ENCODE data around the gene NSL1.
"Not testable (repeated sequence)": the region's sequence is repeated elsewhere in the genome, so short reads cannot be mapped to it uniquely, and the experiment has no call there.

The NSL1 gene

GRCh38 chr1:212749821-212750535, 41.6 kb downstream of the NSL1 start:
- peak; percentile 66 for DNase-seq (ENCODE audit: low spot score)

GRCh38 chr1:212746546-212746945, 45.0 kb downstream of the NSL1 start:
- DNase-seq (ENCODE audit: low spot score): no peak

- no peak for DNase-seq (ENCODE audit: low spot score)
These were observed 46.3 kb downstream of the NSL1 start for GRCh38 chr1:212745303-212745702.

DNA sequence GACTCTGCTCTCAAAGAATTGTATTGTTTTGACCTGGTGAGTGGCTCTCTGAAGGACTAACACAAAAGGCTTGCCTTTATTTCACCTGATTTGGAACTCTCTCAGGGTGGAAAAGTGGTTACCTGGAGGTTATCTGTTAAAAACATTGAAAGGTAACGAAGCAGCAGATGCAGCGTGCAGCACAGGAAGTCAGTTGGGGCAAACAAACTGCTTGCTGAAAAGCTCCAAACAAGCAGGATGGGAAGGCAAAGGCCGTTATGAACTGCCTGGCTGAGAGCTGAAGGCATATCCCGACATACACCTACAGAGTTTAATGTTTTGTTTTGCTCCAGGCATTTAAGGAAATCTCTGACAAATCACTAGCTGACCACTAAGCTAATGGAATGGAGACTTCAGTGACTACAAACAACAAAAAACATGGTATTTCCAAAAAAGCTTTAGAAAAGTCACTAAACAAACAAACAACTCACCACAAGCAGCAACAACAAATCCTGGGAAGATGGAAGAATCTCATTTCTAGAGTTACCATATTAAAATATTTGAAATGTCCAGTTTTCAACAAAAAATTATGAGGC, 47.6 kb downstream of the NSL1 start:
- no peak for DNase-seq (ENCODE audit: low spot score)

DNA sequence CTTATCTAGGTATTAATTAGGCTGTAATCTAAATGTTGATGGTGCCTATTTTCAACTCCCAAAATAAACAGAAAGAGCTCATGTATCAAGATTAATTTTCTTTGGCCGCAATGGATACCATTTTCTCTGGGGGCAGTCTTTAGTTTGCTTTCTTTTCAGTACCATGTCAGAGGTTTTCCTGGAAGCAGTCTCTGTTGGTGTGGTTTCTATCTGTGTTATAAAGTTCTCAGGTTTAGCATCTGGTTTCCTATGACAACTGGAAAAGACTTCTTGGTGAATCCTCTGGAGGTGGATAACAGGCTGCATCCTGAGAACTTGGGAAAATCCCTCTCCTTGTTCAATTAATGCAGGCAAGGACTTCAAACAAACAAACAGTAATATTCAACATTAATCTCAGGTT, 53.2 kb downstream of the NSL1 start:
- no peak for DNase-seq (ENCODE audit: low spot score)

- no peak for DNase-seq (ENCODE audit: low spot score)
These were observed 54.0 kb downstream of the NSL1 start for GRCh38 chr1:212737559-212737958.

DNA sequence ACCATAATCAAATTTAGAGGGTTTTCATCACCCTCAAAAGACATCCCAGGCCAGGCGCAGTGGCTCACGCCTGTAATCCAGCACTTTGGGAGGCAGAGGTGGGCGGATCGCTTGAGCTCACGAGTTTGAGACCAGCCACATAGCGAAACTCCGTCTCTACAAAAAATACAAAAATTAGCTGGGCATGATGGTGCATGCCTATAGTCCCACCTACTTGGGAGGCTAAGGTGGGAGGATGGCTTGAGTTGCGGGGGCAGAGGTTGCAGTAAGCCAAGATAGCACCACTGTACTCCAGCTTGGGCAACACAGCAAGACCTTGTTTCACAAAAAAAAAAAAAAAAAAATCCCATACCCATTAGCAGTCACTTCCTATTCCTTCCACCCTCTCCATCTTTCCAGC, 58.5 kb downstream of the NSL1 start:
- DNase-seq (ENCODE audit: low spot score): no peak

DNA sequence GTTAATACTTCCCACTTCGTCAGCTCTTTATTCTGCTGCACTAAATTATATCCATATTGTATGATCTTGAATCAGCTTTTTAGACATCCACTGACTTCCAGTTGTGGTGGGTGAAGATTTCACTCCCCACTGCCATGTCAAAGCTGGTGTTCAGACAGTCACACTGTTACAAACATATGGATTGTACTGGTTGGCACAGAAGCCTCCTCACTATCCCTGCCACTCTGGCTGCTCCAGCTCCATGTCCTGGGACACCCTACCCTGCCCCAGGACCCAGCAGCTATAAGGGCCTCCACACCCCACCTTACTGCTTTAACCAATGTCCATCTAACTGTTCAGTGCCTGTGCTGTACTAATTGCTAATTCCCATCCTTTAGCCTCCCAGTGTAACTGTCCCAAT, 59.9 kb downstream of the NSL1 start:
- DNase-seq (ENCODE audit: low spot score): no peak

DNA sequence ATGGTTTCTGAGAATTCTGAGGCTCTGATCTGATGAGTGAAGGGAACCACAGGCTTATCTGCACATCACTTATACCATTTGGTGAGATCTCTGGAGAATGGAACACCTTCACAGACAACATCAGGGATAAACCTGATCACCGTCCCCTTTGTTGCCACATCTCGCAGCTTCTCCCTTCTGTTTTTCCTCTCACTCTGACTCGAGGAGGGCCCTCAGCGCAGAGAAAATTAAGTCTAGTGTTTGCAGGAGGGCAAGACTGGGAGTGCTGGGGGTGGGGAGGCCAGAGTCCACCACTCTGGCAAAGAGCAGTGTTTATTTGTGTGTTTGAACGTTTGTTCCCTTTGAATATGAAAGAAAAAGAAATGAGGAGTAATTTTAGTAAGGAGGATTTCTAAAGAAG, 63.0 kb downstream of the NSL1 start:
- DNase-seq (ENCODE audit: low spot score): no peak

DNA sequence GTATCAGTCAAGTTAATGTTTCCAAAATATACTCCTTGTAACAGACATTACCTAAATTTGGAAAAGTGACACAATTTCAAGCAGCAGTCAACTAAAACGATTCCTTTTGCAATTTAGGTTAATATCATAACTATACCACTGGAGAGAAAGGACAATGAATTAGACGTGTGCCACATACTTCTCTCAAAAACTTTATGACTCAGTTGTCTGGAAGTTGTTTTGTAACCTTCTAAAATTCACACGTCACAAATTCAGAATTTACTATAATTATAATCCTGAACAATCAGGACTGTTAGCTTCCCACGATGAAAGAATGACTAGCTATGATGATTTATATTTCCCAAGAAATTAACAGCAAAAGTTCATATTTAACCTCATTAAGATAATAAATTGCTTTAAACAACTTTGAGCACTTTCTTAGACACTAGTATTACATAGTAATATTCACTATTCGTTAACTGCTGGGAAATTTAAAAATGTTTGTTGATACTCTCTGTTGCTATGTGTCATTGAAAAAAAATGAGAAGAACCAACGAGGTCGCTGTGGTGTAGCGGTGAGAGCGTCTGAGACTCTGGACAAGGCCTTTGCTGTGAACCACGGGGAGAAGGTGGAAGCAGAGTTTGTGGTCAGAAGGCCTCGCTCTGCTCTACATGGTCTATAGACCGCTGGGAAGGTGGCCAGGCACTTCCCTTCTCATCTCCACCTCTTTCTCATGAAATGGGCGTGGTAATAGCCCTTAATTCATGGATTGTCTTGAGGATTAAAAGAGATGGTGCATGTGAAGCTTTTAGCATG, 64.0 kb downstream of the NSL1 start:
- DNase-seq (ENCODE audit: low spot score): no peak

- not testable (repeated sequence) for DNase-seq (ENCODE audit: low spot score)
These were observed 66.9 kb downstream of the NSL1 start for GRCh38 chr1:212724679-212725078.

DNA sequence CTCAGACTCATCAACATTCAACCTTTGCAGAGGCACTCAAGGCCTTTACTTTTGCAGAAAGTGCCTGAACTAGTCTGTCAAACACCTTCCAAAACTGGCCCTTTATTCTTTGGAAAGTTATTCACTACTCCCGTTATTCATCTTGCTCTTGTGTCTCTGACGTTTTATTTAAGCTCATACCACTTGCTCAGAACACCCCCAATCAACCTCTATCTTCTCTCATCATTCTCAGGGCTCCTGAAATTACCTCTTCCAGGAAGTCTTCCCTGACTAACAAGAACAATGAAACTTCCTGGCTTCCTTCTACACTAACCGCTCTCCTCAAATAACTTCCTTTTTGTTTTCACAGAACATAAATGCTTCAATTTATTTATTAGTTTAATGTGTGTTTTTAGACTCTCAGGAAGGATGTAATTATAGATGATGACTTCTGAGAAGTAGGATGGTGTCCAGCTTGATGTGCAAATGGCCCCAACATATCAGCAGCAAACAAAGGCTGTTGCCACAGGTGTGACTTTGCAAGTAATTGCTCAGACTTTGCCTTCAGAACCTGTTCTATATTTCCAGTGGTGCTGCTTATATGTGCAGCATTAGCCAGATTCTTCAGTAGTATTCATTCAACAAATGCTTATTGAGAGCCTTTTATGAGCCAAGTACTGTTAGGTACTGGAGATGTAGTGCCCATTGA, 69.2 kb downstream of the NSL1 start:
- no peak for DNase-seq (ENCODE audit: low spot score)

DNA sequence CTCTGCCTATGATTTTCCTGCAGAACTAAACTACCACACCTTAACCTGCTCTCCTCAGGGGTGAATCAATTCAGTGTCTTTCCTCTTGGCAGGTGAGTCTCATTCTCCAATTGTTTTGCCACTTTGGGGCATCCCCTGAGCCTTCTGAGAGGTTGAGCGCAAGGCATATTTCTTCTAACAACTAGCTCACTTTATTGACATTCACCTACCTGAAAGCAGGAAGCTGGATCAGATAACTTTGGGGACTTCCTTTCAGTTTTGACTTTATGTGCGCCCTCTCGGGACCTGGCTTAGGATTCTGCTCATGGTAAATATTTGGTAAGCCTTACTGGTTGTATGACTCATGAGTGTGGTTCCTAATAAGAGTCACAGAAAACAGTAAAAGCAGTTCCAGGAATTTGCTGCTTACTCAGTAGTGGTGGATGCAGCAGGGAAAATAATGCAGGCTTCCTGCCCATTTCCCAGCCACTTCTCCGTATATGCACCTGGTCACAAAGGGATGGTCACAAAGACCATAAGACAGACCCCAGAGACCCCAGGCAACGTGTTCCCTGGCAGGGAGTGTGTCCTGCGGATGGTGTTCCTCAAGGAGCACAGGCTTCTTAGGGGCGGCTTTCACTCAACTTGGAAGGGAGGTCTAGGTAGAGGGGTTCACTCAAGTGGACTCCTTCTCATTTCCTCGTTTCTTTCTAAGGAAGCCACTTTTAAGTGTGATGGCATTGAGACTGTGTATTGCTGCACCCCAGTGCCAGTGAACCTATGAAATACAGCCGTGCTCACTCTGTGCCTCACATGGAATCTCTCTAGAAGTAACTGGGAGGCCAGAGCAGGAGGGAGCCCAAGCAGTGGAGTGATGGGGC, 70.0 kb downstream of the NSL1 start:
- no peak for DNase-seq (ENCODE audit: low spot score)

DNA sequence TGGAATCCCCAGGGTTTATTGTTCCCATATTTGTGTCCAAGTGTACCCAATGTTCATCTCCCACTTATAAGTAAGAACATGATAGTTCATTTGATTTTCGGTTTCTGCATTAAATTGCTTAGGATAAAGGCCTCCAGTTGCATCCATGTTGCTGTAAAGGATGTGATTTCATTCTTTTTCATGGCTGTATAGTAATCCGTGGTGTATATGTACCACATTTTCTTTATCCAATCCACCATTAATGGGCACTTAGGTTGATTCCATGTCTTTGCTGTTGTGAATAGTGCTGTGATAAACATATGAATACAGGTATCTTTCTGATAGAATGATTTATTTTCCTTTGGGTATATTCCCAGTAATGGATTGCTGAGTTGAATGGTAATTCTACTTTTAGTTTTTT, 71.9 kb downstream of the NSL1 start:
- no peak for DNase-seq (ENCODE audit: low spot score)

GRCh38 chr1:212718499-212718898, 73.1 kb downstream of the NSL1 start:
- DNase-seq (ENCODE audit: low spot score): no peak

DNA sequence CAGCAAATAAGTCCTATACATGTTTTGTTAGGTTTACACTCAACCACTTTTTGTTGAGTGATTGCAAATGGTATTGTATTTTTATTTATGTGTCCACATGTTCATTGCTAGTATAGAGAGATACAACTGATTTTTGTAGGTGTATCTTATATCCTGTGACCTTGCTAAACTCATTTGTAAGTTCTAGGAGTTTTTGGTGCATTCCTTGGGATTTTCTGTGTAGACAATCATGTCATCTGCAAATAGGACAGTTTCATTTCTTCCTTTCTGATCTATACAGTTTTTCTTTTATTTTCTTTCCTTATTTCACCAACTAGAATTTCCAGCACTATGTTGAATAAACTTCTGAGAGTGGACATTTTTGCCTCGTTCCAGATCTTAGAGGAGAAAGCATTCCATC, 75.4 kb downstream of the NSL1 start:
- DNase-seq (ENCODE audit: low spot score): no peak

- no peak for DNase-seq (ENCODE audit: low spot score)
These were observed 78.0 kb downstream of the NSL1 start for GRCh38 chr1:212713465-212714136.

GRCh38 chr1:212712451-212713303, 78.9 kb downstream of the NSL1 start:
- no peak for DNase-seq (ENCODE audit: low spot score)

GRCh38 chr1:212711974-212712373, 79.6 kb downstream of the NSL1 start:
- DNase-seq (ENCODE audit: low spot score): not testable (repeated sequence)

GRCh38 chr1:212710566-212710965, 81.0 kb downstream of the NSL1 start:
- DNase-seq (ENCODE audit: low spot score): no peak
